NCI-H510A treated with DMSO at 0.1 percent for 48 hours (cell line): ENCODE data around the gene IMMT.
"Not testable (repeated sequence)": the region's sequence is repeated elsewhere in the genome, so short reads cannot be mapped to it uniquely, and the experiment has no call there.

ENCODE experiments used
- DNase-seq: peaks from one replicate; lab custom pipeline; 2025; lab: John Stamatoyannopoulos, UW

The IMMT gene

DNA sequence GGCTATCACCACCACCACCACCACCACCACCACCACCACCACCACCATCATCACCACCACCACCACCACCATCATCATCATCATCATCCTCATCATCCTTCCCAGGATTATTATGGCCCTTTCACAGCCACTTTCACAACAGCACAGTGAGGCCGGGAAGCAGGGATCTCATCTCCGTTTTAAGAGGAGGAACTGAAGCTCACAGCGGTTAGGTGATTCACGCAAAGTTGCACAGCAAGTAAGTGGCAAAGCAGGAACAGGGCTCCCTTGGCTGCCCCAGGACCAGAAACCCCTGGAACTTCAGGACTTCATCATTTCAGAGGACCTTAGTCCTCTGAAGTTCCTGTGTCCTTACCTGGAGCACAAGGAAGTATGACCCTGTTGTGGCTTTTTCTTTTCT lies 30.8 kb upstream of the IMMT start:
- no peak for DNase-seq

DNA sequence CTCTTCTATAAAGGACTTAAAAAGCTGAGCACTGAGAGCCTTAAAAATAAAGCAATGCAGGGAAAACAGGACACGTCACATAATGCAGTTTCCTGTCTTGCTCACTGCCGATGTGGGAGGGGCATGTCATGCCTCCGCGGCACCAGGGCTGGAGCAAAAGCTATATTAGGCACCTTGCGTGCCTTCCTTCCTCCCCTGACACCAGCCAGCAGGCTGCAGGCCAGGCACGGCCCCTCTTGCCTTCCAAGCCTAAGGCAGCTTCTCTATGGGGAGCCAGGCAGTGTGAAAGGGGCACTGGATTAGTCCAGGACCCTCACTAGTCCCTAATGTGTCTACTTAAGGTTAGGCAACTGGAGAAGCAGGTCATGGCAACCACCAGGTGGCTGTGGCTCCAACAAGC lies 30.3 kb upstream of the IMMT start:
- DNase-seq, result no peak

DNA sequence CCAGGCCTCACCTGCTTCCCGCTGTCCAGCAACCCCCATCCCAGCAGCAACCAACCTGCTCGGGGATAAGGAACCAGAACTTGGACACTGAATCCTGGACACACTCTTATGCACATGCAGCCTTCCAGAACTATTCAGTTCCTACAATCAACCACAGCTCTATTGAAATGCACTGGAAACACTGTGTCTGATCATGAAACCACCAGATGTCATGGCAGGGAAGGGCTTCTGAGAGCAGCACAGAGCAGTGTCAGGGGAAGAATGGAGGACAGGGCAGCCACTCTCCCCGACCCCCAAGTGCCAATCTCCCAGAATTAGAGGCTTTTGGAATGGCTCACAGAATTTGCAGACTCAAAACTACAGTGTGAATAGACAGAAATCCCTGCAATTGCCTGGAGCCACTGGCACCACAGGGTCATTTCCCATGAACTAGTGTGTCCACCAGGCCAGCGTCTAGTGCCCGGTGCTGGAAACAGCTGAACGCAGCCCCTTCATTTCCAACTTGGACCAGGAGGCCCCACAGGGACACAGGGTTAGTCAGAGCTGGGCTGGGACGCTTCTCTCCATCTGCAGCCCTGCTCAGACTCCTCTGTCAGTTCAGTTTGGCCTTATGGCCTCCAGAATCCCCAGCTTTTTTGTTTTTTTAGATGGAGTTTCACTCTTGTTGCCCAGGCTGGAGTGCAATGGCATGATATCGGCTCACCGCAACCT lies 29.5 kb upstream of the IMMT start:
- DNase-seq, result no peak

DNA sequence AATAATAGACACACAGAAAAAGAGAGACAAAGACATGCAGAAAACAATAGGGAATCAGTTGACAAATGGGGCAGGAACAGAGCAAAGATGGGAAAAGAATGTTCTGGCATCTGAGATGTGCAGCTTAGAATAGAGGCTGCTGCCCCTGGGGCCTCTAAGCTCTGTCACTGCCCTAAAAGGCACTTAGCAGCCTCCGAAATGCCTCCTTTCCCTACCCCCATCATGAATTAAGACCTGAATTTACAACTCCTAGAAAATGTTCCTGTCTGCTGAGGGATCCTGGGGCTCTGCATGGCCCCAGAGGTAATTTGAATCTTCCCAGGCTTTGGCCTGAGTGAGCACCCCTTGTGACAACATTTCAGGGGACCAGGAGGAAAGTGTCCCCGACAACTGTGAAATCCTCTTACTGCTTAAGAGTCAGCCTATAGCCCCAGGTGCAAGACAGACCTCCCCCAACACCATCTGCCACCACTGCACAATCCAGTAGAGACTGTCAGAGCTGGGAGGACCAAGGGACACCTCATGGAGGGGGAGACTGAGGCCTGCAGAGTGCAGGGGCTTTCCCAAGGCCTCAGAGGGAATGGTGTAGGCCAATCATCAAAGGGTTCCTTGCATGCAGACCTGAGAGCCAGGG lies 28.8 kb upstream of the IMMT start:
- DNase-seq, result no peak

DNA sequence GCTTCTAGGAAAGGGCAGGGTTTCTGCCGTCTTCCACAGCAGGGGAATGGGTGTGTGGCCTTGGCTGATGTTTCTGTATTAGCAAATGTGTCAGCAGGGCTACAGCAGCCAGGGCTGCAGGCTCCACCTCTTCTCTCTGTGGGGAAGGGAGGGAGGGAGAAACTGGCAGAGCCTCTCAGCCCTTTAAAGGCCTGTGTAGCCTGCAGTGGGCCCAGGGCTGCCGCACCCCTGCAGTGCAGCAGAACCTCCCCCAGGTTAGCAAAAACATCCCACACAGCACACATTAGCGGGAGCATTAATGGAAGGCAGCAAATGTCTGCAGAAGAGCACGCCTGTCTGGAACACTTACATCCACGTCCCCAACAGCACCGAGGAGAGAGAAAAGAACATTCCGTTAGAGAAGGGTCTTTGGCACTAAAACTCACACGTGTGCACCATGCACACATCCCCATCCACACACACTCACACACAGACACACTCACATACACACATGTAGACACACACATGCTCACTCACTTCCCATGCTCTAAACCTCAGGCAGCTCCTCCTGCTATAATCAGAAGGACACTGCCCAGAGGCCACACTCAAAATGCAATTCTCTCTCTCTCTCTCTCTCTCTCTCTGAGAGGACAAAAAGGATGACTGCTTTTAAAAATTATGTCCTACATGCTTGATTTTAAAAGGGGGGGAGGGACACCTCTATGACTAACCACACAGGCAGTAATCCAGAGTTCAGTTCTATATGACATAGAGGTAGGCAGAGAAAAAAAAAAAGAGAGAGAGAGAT lies 28.1 kb upstream of the IMMT start:
- no peak for DNase-seq

DNA sequence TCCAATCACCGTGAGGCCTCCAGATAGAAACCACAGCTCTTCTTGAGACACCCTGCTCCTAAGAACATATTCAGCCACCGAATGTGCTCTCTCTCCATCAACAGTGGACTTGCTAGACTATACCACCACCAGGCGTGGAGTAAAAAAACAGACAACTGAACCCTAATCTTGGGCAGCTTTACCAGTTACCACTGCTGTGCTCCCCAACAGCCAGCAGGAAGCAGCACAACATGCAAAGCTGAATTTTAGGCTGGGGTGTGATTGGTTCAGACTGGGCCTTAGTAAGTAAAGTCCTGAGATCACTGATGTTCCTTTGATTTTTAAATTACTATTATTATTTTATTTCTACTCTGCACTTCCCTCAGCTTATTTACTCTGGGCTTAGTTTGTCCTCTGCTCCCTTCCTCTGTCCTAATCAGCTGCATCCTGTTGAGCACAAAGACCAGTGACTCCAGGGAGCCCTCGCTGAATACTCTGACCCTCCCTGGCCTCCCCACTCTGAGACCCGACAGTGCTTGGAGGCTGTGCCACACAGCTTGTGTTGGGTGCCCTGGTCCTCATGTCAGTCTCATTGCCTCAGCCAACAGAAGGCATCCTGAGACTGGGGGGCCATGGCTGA lies 25.9 kb upstream of the IMMT start:
- no peak for DNase-seq

DNA sequence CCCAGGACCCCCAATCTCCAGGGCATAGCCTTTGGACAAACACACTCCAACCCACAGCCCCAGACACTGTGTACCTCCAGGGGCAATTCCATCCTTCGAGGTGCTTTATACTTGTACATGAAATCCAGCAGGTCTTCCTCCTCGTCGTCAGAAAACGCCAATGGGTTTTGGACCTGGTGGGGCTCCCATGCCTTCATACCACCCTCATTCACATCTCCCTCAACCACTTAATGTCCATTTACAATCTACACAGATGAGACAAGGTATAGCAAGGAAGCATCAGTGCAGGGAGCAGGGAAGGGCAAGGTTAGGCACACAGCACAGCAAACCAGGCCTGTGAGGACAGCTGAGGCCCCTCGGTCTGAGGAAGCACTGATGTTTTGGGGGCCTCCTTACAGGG lies 24.6 kb upstream of the IMMT start:
- DNase-seq, result no peak

DNA sequence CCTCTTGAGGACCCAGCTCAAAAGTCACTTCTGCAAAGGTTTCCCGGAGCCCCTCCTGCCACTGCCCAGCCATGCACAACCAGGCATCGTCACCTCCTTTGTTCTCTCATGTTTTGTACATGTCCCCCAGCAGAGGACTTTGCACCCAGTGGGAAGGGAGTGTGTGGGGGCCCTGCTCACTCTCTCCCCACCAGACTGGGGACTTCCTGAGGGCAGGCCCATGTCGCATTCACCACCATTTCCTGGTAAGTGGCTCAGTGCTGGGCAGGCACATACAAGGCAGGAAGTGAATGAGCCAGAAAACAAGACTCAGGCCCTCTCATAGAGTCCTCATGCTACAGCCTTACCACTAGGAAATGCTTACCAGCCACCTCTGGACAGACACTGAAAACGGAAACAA lies 22.9 kb upstream of the IMMT start:
- DNase-seq, result no peak

DNA sequence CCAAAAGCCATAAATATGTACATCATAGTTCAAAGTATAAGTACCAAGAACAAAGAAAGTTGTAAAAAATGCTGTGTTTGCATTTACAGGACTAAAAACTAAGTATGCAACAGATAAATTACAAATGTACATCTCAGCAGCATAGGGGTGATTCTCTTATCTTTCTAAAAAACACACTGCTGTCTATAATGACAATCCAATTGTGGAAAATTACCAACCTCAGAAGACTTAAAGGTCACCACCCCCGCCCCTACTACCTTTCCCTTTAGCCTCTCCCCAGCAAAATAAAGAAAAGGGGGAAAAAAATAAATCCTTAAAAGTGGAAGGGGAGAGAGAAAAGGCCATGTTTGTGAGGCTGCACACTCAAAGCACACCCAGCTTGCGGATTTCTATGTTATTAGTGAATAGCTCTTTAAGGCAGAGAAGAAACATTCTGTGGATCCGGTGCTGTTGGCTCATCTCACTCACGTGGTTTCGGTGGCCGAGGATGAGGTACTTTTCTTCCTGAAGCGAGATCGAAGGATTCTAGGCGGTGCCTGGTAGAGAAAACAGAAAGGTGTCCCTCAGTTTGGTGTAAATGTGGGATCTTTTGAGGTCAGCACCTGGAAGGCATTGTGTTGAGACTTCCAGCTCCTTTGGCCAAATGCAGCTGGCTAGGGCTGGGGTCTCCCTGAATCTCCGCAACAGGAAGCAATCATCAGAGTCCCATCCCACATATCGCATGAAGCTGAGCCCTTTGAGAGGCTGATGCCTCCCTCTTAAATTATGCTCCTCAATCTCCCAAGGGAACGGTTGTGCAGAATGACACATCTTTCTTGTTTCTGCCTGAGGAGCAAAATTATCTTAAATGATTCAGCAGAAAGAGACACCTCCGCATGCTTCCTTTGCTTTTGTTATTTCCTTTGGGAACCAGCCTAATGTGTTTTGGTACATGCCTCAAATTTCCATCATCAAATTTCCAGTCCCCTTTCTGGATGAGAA lies 21.6 kb upstream of the IMMT start:
- DNase-seq, result no peak

DNA sequence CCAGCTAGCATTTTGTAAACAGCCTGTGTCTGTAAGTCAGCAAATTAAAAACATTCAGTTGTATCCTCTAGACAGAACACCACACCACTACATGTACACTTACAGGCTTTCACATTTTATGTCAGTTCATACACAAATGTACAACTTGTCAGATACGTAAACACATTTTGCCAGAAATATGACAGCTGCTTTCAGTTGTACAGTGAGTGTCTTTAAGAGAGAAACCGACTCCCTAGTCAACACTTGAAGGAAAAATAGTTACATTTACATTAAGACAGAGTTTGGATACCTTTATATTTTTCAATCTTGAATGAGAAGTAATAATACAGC lies 19.2 kb upstream of the IMMT start:
- no peak for DNase-seq

DNA sequence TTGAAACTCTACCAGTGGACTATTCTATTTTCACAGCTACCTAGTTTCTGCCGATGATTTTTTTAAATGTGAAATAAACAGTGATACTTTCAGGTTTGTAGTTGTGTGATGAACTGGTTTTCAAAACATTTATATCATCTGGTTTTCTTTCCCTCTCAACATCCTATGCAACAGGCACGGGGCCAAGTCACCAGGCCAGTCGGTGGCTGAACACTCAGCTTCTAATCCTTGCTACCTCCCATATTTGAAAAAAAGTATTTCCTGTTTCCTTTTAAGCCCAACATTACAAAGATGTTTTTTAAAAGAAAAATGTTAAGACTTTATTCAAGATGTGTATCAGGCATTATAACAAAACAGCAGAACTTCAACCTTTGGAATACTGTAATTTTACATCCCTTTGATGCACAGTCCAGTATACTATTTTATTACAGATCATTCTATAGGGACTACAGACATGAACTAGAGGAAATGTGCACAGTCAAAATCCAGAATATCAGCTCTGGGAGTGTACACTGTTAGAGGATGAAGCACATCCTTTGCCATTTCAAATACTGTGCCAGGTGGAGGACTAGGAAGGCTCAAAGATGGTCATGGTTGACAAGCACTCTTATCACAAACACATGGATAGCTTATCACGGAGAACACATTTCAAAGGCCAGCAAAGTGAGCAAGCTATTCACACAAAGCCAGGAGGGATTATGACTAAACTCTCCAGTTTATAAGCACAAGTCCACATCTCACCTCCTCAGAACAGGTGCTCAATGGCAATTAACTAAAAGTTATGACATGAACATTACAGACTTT lies 18.6 kb upstream of the IMMT start:
- peak; percentile 16 for DNase-seq

DNA sequence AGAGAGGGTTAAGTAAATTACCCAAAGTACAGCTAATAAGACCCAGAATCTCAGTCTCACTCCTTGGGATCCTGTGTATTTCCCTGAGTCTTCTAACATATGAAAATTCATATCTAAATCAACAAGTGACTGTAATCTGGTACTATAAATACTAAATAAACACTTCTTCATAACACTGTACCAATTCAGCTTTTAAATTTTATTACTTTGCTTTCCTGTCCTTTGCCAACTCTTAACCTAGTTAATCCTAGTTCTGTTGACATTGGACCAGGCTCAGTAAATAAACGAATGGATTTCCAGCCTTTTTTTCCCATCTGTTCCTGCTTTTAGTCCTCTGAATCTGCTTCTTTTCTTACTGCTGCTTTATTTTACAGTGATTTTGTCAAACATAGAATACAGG lies 17.8 kb upstream of the IMMT start:
- no peak for DNase-seq

DNA sequence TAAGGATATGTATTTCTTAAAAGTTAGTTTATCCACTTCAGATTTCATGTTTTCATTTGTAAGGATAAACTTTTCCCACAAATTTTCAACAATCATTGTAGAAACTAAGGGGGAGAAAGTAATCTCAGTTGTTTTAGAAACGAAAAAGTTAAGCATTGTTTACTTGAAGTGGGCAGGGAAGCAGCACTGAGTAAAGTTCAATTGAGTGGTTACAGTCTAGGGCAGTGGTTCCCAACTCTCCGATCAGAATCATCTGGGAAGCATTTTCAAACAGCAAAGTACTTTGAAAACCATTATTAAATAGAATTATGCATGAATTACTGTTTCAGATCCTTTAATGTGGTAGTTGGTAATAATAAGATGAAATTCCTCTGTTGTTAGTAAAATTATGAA lies 16.5 kb upstream of the IMMT start:
- no peak for DNase-seq

DNA sequence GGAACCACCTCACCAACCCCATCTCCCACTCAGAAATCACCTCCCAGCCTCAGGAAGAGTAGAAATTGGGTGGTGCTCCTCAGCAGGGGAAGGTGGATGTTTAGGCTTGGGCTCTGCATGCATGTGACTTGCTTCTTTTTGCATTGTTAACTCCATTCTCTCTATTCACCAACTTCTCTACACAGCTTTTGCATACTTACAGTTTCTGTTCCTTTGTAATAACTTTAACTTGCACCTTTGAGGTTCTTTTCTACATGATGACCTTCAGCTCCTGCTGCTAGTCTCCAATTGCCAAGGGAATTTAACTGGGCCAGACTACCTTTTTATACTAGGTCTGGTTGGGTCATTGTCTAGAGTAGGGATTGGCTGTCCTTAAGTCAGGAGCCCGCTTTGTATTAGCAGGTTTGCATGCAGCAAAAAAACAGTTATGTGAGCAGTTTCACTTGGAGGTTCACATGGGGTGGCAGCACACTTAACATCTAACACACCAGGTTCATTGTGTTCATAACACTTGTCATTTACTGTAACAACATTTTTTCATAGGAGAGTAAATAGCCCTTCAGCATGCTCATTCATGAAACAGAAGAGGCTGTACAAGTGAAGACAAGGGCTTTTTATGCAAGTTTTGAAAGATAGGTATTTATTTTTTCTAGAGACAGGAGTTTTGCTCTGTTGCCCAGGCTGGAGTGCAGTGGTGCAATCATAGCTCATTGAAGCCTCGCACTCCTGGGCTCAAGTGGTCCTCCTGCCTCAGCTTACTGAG lies 16.0 kb upstream of the IMMT start:
- no peak for DNase-seq

DNA sequence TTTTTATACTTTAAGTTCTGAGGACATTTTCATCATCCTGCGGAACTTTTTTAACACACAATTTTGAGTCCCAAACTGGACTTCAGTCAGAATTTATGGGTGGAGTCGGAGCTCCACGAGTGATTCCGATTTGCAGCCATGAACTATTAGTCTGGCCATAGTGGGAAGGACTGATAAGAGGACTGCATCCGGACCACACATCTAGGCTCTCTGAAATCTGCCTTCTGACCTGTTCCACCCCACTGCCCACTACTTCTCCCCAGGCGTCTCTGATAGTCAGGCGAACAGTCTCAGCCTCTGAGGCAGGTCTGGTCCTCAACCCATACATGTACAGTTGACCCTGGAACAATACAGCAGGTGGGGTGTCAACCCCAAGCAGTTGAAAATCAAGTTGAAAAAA lies 9.2 kb upstream of the IMMT start:
- DNase-seq, result no peak

DNA sequence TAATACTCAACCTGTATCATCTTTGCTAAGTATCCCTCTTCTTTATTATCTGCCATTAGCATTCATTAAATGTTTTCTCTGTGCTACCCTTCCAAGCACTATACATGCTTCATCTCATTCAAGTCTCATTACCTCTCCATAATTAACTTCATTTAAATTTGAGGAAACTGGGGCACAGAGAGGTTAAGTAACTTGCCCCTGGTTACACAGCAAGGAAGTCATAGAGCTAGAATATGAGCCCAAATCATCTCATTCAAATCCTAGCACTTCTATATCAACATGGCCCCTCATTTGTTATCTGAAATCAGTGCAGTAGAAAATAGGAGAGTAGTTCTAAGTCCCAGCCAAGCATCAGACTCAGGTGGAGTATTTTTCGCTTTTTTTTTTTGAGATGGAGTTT lies 8.4 kb upstream of the IMMT start:
- DNase-seq, result no peak

DNA sequence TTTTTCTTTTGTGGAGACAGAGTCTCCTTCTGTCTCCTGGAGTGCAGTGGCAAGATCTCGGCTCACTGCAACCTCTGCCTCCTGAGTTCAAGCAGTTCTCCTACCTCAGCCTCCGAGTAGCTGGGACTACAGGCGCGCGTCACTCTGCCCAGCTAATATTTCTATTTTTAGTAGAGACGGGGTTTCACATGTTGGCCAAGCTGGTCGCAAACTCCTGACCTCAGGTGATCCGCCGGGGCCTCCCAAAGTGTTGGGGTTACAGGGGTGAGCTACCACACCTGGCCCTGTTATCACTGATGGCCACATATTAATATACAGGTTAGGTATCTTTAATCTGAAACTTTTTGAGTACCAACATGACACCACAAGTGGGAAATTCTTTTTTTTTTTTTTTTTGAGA lies 7.4 kb upstream of the IMMT start:
- DNase-seq, result no peak

DNA sequence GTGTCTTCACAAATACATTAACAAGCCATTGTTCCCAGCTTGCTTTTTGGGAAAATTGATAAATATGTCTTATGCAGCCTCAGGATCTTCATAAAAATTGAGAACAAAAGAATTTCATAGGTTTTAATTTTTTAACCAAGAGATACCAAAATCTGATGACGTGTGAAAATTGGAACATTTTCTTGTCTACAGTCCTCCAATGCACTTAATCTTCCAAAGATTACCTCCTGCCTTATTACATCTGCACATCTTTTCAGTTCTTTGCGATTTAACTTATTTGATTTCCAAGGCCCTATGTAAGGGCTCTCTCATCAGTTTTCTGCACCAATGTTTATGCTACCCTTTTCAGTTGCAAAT lies 7.1 kb upstream of the IMMT start:
- no peak for DNase-seq

DNA sequence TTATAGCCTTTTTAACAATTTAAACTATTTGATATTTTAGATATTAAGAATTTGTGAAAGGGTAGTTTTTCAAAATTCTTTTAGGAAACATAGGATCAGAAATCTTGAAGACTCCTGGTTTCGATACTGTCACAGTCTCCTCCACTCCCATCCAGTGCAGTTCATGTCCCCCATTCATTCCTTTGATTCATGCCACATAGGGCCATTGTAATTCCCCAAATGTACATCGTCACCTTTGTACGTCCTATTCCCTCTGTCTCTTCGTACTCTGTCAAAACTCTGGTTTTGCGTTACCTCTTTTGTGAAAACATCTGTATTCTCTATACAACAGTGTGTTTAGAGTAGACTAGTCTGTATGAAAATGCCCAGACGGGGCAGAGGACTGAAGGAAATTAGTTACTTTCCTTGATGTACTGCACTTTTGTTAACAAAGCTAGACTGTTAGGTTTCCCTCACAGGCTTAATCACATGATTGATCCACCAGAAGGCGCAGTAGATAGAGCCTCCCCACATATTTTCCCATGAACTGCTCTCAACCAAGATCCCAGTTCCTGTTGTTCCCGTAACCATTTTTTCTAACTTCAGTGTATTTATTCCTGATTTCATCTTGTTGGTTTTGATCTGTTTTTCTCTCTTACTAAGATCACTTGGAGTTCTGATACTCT lies 6.5 kb upstream of the IMMT start:
- DNase-seq, result no peak

DNA sequence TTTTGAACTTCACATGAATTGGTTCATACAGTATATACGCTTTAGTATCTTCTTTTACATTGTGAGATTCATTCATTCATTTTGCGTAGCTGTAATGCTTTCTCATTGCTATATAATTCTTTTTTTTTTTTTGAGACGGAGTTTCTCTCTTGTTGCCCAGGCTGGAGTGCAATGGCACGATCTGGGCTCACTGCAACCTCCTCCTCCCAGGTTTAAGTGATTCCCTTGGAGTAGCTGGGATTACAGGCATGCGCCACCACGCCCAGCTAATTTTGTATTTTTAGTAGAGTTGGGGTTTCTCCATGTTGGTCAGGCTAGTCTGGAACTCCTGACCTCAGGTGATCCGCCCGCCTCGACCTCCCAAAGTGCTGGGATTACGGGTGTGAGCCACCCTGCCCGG lies 5.3 kb upstream of the IMMT start:
- DNase-seq, result not testable (repeated sequence)
